ENCODE measurements around the gene RSAD2.
A peak's percentile ranks its signal among the peaks of the same experiment; 100 is the strongest.
"Not testable (repeated sequence)": the region's sequence is repeated elsewhere in the genome, so short reads cannot be mapped to it uniquely, and the experiment has no call there.

The RSAD2 gene

GRCh38 chr2:6877402-6878304 is at the start of gene RSAD2:
Gene RSAD2, plus strand, starts transcription at chr2:6877777. Its CDS starts 24 bp downstream, at chr2:6877801.
- DNase-seq = peak; percentile 76

GRCh38 chr2:6828299-6828584 is 49.3 kb upstream of the RSAD2 start:
- DNase-seq = peak; percentile 53

DNA sequence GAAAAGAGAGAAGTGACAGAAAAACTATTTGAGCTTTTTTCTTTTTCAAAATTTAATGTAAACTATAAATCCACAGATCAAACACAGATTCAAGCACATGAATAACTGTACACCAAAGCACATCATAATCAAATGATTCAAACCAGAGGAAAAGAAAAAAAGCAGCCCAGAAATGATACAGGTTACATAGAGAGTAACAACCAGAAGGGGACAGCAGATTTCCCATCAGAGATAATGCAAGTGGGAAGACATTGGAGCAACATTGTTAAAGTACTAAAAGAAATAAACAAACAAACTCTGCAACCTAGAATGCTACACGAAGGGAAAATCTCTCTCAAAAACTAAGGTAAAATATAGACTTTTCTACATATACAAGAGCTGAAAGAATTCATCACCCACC is 46.3 kb upstream of the RSAD2 start:
- no peak for DNase-seq

- no peak for DNase-seq
These were observed 44.8 kb upstream of the RSAD2 start for GRCh38 chr2:6832596-6833299.

DNA sequence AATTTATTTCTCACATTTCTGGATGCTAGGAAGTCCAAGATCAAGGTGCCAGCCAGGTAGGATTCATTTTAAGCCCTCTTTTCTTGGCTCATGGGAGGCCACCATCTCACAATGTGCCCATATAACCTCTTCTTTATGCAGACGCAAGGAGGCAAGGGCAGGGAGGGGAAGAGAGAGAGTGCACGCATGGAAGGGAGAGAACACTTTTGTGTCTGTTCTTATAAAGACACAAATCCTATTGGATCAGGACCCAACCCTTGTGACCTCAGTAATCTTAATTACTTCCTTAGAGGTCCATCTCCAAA is 44.3 kb upstream of the RSAD2 start:
- no peak for DNase-seq

GRCh38 chr2:6834163-6834562 is 43.4 kb upstream of the RSAD2 start:
- DNase-seq = no peak

- DNase-seq = no peak
These were observed 42.1 kb upstream of the RSAD2 start for GRCh38 chr2:6835467-6835866.

GRCh38 chr2:6838673-6839319 is 38.8 kb upstream of the RSAD2 start:
- DNase-seq = no peak

DNA sequence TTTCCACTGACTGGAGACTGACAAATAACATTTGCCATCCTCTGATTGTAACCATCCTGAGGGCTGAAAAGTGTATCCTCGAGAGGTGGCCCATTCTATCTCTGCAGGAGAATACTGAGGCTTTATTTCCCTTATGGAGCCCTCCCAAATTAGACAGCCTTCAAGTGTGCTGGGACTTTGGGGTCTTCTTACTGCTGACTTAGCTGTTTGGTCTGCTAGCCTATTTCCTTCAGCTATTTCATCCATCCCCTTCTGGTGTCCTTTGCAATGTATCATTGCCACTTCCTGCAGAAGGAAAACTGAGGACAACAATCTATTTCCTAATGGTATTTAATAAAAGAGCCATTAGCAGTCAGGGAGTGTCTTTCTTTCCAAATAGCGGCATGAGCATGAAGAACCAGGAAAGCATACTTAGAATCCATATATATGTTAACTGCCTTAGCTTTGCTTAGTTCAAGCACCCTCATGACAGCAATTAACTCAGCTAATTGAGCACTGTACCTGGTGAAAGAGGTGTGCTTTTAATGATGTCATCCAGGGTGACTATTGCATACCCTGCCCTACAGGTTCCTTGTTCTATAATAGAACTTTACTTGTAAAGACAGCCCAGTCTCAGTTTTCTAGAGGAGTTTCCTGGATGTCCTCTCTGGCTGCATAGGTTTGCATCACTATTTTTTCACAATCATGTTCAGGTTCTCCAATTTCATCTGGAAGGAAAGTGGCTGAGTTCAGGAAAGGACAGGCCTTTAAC is 35.9 kb upstream of the RSAD2 start:
- DNase-seq = no peak

GRCh38 chr2:6845312-6845711 is 32.3 kb upstream of the RSAD2 start:
- no peak for DNase-seq

- DNase-seq = no peak
These were observed 31.7 kb upstream of the RSAD2 start for GRCh38 chr2:6845903-6846302.

DNA sequence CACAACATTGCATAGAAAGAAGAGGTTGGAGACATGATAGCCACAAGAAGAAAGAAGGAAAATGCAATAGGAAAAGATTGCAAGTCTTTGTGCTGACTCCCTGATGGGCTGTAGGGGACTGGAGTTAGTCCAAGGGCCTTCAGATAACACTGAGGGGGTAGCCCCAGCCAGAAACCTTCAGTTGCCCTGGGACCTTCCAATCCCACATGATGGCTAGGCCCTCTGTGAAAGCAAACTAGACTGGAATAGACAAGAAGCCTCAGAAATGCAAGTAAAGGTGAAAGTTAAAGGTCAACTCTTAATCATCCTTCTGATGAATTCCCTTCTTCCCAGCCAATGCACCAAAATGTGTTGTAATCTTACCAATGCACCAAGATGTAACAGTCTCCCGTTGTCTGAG is 31.0 kb upstream of the RSAD2 start:
- DNase-seq = no peak

DNA sequence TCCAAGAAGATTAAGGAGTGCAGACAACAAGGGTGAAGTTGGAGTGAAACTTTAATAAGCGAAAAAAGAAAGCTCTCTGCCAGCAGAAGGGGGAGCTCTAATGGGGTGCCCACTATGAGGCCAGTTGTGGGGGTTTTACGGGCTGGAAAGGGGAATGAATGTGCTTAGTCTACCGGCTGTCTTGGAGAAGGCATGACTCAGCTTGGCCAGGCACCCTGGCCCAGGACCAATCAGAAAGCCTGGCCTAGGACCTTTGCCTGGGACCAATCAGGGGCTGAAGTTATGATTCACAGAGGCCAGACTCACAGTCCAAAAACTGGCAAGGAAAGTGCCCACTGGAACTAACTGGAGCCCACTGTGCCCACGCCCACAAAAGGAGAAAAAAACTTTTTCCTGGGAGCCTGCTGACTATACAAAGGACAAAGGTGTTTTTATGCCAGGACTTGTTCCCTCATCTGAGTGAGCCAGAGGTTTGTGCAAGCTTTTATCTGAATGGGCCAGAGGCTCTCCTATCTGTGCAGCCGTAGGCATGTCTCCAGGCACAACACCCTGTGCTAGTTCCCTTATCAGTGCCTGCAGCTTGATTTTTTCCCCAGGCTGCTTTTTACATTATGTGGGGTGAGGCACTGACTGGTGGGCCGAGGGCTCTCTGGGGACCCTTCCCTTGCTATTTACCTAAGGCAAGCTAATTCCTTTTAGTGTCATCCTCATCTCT is 30.5 kb upstream of the RSAD2 start:
- DNase-seq = peak; percentile 38

GRCh38 chr2:6852195-6852594 is 25.4 kb upstream of the RSAD2 start:
- DNase-seq = no peak

DNA sequence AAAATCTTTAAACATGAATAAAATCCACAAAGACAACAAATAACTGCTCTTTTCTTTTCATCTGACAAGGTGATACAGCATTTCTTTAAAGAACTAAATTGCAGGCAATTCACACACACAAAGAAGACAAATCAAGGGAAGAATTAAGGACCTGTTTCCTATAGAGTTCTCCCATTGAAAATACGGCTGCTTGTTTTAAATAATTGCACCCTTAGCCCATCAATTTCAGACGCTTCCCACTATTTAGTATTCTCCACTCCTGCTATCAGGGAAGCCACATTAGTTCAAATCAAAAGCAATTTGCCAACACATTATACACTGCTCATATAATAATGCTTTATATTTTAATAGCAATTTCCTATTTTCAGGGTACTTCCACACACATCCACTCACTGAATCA is 23.2 kb upstream of the RSAD2 start:
- DNase-seq = no peak

DNA sequence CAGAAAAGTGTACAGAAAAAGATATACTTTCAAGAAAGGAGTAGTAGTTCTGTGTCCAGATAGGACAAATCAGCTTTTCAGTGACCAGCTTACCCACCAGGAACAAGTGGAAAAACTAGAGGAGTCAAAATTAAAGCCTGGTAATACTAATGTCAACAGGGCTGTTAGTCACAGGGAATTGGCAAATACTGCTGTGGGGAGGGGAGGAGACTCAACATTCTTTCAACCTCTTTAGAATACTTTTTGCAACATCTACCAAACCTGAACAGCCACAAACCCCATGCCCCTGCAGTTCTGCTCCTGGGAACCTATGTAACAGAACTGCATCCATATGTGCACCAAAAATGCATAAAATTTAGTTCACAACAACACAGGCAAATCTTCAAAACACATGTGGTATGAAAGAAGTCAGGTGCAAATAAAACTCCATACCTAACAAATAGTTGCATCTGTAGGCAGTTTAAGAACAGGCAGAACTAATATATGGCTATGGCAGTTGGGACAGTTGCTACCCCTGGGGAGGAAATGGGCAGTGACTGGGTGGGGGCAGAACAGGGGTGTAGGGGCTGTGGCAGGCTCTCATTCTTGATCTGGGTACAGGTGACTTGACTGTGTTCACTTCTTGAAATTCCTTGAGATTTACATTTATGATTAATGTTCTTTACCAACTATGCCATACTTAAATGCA is 21.6 kb upstream of the RSAD2 start:
- no peak for DNase-seq

- no peak for DNase-seq
These were observed 21.0 kb upstream of the RSAD2 start for GRCh38 chr2:6856548-6856920.

DNA sequence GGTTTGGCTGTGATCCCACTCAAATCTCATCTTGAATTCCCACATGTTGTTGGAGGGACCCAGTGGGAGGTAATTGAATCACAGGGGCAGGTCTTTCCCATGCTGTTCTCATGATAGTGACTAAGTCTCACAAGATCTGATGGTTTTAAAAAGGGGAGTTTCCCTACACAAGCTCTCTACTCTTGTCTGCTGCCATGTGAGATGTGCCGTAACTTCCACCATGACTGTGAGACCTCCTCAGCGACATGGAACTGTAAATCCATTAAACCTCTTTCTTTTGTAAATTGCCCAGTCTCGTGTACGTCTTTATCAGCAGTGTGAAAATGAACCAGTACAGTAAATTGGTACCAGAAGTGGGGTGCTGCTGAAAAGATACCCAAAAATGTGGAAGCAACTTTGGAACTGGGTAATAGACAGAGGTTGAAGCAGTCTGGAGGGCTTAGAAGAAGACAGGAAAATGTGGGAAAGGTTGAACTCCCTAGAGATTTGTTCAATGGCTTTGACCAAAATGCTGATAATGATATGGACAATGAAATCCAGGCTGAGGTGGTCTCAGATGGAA is 19.0 kb upstream of the RSAD2 start:
- DNase-seq = not testable (repeated sequence)

- no peak for DNase-seq
These were observed 17.3 kb upstream of the RSAD2 start for GRCh38 chr2:6860296-6860695.

- DNase-seq = no peak
These were observed 13.8 kb upstream of the RSAD2 start for GRCh38 chr2:6863792-6864191.

DNA sequence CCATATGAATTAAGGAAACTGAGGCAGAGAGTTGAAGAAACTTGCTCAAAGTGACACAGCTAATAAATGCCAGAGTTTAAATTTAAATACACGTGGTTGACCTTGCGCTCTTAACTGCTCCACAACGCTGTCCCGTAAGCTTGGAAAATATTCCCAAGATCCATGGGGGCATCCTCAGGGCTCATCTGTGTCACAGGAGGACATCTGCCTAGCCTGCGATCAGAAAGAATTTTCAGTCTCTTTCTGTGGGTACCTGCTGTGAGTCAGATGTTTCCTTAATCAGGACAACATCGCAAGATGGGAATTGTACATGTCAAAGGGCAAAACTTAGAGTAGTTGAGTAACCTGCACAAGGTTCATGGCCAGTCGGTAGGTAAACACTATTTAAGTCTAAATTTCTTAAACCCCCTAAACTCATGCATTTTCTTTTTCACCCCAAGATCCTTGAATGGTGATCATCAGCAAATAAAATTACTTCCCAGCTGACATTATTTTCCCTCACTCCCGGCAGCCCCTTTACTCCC is 13.3 kb upstream of the RSAD2 start:
- DNase-seq = no peak

DNA sequence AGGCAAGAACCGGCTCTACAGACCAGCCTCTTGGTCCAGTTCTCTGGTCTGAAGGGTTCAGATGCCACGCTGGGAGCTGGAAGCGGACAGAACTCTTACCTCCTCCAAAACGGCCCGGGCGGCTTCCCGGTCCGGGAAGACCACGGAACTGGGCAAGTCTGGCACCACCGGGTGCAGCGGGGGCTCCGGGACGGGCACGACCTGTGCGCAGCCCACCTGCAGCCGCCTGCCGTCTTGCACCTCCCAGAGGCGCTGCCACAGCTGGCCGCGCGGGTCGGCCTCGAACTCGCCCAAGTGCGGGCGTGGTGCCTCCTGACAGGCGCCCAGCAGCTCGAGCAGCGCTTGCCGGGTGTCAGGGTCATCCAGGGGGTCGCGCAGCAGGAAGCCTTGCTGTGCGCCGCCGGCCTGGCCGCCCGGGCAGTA is 12.6 kb upstream of the RSAD2 start:
- DNase-seq = no peak
